H1 (cell line): ENCODE data around the gene NT5C3B. TPM values are rescaled to one million over a fixed set of nuclear protein-coding genes. Genes with fewer than 3 reads are reported as not detected.

Source experiments
- CTCF ChIA-PET: fragments of 300-600 bp; sonication (Branson Sonifier 250); formaldehyde crosslinking; loops from one replicate; lab custom pipeline; 2021; ENCODE audit not compliant: partially characterized antibody; lab: Charles Lee
- POLR2A ChIA-PET: fragments of 300-600 bp; sonication (Branson Sonifier 250); formaldehyde crosslinking; loops from one replicate; lab custom pipeline; 2021; ENCODE audit warnings: inconsistent platforms; ENCODE audit not compliant: partially characterized antibody; lab: Charles Lee
- DNase-seq, 2 experiments: peaks; one replicate each; pipeline versions ENCODE4 v3.0.0 to v3.0.0-alpha.2; 2010 to 2022; ENCODE audit warnings: low spot score in 2 of 2, low read depth in 1 of 2, mixed read lengths in 1 of 2
- FAIRE-seq: peaks from 2 replicates; lab custom pipeline; 2011; peaks lifted over from hg19 to GRCh38; lab: Jason Lieb, UNC
- H2AFZ ChIP-seq: 2 replicates; pipeline ENCODE4 v1.8.1; 2012; ENCODE audit warnings: low read length, inconsistent platforms
- H2AK5ac ChIP-seq: 2 replicates; pipeline ENCODE4 v1.6.1; 2013; ENCODE audit warnings: low read depth, low read length
- H2BK120ac ChIP-seq: replicated peaks from 2 replicates; pipeline ENCODE3; 2013; ENCODE audit warnings: low read depth, low read length, inconsistent platforms
- H2BK12ac ChIP-seq: 2 replicates; pipeline ENCODE4 v1.6.1; 2013; ENCODE audit warnings: low read depth, low read length
- H2BK15ac ChIP-seq: 2 replicates; pipeline ENCODE4 v1.6.1; 2013; ENCODE audit warnings: low read length
- H2BK20ac ChIP-seq: 2 replicates; pipeline ENCODE4 v1.6.1; 2013; ENCODE audit warnings: low read length
- H2BK5ac ChIP-seq: 2 replicates; pipeline ENCODE4 v1.6.1; 2013; ENCODE audit warnings: low read depth, low read length
- H3K14ac ChIP-seq: 2 replicates; pipeline ENCODE4 v1.6.1; 2013; ENCODE audit warnings: inconsistent platforms; ENCODE audit not compliant: insufficient read length
- H3K18ac ChIP-seq: 2 replicates; pipeline ENCODE4 v1.6.1; 2013; ENCODE audit warnings: low read length; ENCODE audit errors: extremely low read depth
- H3K23ac ChIP-seq: 2 replicates; pipeline ENCODE4 v1.6.1; 2013; ENCODE audit warnings: inconsistent platforms; ENCODE audit not compliant: insufficient read length
- H3K23me2 ChIP-seq: 2 replicates; pipeline ENCODE4 v1.6.1; 2013; ENCODE audit warnings: low read depth, low read length
- H3K27ac ChIP-seq: 2 replicates; pipeline ENCODE4 v1.6.1; 2011; ENCODE audit warnings: low read depth, low read length, inconsistent platforms
- H3K27me3 ChIP-seq, 4 experiments: replicated peaks in 1 of 4; 1 replicate in 1 of 4; 2 replicates in 3 of 4; pipeline versions ENCODE4 v1.6.1 to v1.8.1; 2011 to 2013; ENCODE audit warnings: low read length in 3 of 4, mild to moderate bottlenecking in 3 of 4, inconsistent platforms in 2 of 4, mixed read lengths in 2 of 4, moderate library complexity in 1 of 4; ENCODE audit not compliant: control insufficient read depth in 3 of 4, insufficient read depth in 3 of 4; ENCODE audit errors: extremely low read depth in 1 of 4
- H3K36me3 ChIP-seq, 4 experiments: 2 replicates each; pipeline versions ENCODE4 v1.6.1 to v1.8.1; 2011 to 2013; ENCODE audit warnings: mild to moderate bottlenecking in 4 of 4, low read length in 3 of 4, moderate library complexity in 2 of 4, control low read depth in 1 of 4, inconsistent platforms in 1 of 4; ENCODE audit not compliant: insufficient read depth in 4 of 4, control insufficient read depth in 2 of 4
- H3K4ac ChIP-seq: replicated peaks from 2 replicates; pipeline ENCODE3; 2013; ENCODE audit warnings: low read length, low read depth, mixed read lengths, inconsistent platforms; ENCODE audit not compliant: insufficient read length
- H3K4me1 ChIP-seq, 4 experiments: replicated peaks in 1 of 4; 1 replicate in 1 of 4; 2 replicates in 3 of 4; pipeline versions ENCODE4 v1.6.1 to v1.8.1; 2011 to 2013; ENCODE audit warnings: low read length in 3 of 4, inconsistent platforms in 2 of 4, mixed read lengths in 1 of 4; ENCODE audit not compliant: insufficient read depth in 4 of 4, control insufficient read depth in 3 of 4
- H3K4me2 ChIP-seq, 2 experiments: 2 replicates each; pipeline versions ENCODE4 v1.6.1 to v1.8.1; 2011 to 2013; ENCODE audit warnings: low read depth in 2 of 2, low read length in 2 of 2, control low read depth in 1 of 2, inconsistent platforms in 1 of 2, mild to moderate bottlenecking in 1 of 2; ENCODE audit not compliant: insufficient read depth in 1 of 2
- H3K4me3 ChIP-seq, 4 experiments: fragments of 200-600, 300-600 bp in 1 of 4; sonication (generic), shearing (Covaris generic), sonication (Bioruptor Twin) in 1 of 4; 2 replicates each; pipeline versions ENCODE4 v1.5.1 to v1.8.1; 2011 to 2016; ENCODE audit warnings: low read length in 4 of 4, low read depth in 3 of 4, control low read depth in 2 of 4, inconsistent platforms in 2 of 4, mild to moderate bottlenecking in 2 of 4, mixed read lengths in 1 of 4, moderate library complexity in 1 of 4; ENCODE audit not compliant: insufficient read depth in 2 of 4; ENCODE audit errors: extremely low read depth in 1 of 4
- H3K56ac ChIP-seq: replicated peaks from 2 replicates; pipeline ENCODE3; 2013; ENCODE audit warnings: low read depth, mild to moderate bottlenecking, mixed read lengths, low read length, inconsistent platforms; ENCODE audit not compliant: insufficient read length
- H3K79me1 ChIP-seq: 2 replicates; pipeline ENCODE4 v1.6.1; 2013; ENCODE audit warnings: low read depth, low read length, control low read depth
- H3K79me2 ChIP-seq, 2 experiments: 2 replicates each; pipeline versions ENCODE4 v1.6.1 to v1.8.1; 2012 to 2013; ENCODE audit warnings: low read length in 2 of 2, mild to moderate bottlenecking in 2 of 2, inconsistent platforms in 1 of 2; ENCODE audit not compliant: insufficient read depth in 2 of 2, control insufficient read depth in 1 of 2
- H3K9ac ChIP-seq, 4 experiments: replicated peaks in 1 of 4; 1 replicate in 1 of 4; 2 replicates in 3 of 4; pipeline versions ENCODE4 v1.6.1 to v1.8.1; 2011 to 2013; ENCODE audit warnings: low read depth in 3 of 4, low read length in 3 of 4, control low read depth in 2 of 4, mild to moderate bottlenecking in 2 of 4, moderate library complexity in 2 of 4, inconsistent platforms in 1 of 4; ENCODE audit errors: extremely low read depth in 1 of 4
- H3K9me3 ChIP-seq, 2 experiments: 2 replicates each; pipeline versions ENCODE4 v1.6.1 to v1.8.1; 2012 to 2013; ENCODE audit warnings: mild to moderate bottlenecking in 2 of 2, moderate library complexity in 2 of 2, control low read depth in 1 of 2, inconsistent platforms in 1 of 2, low read depth in 1 of 2, low read length in 1 of 2, mixed read lengths in 1 of 2; ENCODE audit not compliant: insufficient read depth in 2 of 2
- H4K20me1 ChIP-seq, 2 experiments: replicated peaks in 1 of 2; 2 replicates each; pipeline versions ENCODE3 to v1.8.1; 2011 to 2013; ENCODE audit warnings: inconsistent platforms in 2 of 2, low read length in 2 of 2, mild to moderate bottlenecking in 1 of 2; ENCODE audit not compliant: insufficient read depth in 2 of 2, control insufficient read depth in 1 of 2
- H4K5ac ChIP-seq: 2 replicates; pipeline ENCODE4 v1.6.1; 2013; ENCODE audit warnings: low read length, low read depth, mixed read lengths, inconsistent platforms; ENCODE audit not compliant: insufficient read length
- H4K8ac ChIP-seq: 2 replicates; pipeline ENCODE4 v1.8.0; 2013; ENCODE audit warnings: mild to moderate bottlenecking, moderate library complexity, low read length, inconsistent platforms; ENCODE audit not compliant: insufficient read depth; ENCODE audit errors: extremely low read depth
- H4K91ac ChIP-seq: replicated peaks from 2 replicates; pipeline ENCODE3; 2013; ENCODE audit warnings: low read length, mixed read lengths, inconsistent platforms; ENCODE audit not compliant: insufficient read length
- CREB1 ChIP-seq: IDR thresholded peaks from 2 replicates; pipeline ENCODE4 v1.6.1; 2012; ENCODE audit warnings: inconsistent platforms
- EP300 ChIP-seq, 2 experiments: IDR thresholded peaks; 1 replicate in 1 of 2; 2 replicates in 1 of 2; pipeline ENCODE4 v1.6.1; 2011 to 2012; ENCODE audit warnings: low read depth in 2 of 2, low read length in 2 of 2, mild to moderate bottlenecking in 2 of 2, borderline replicate concordance in 1 of 2, inconsistent platforms in 1 of 2, moderate library complexity in 1 of 2
- JUND ChIP-seq: IDR thresholded peaks from 2 replicates; pipeline ENCODE4 v1.6.1; 2011; ENCODE audit warnings: mild to moderate bottlenecking, improper control_type of control experiment, low read length
- SIN3A ChIP-seq, 2 experiments: IDR thresholded peaks in 1 of 2; conservative IDR thresholded peaks in 1 of 2; 2 replicates each; pipeline ENCODE4 v1.6.1; 2011 to 2012; ENCODE audit warnings: low read length in 2 of 2, improper control_type of control experiment in 1 of 2, low read depth in 1 of 2, mild to moderate bottlenecking in 1 of 2
- SP1 ChIP-seq: IDR thresholded peaks from 2 replicates; pipeline ENCODE4 v1.6.1; 2011; ENCODE audit warnings: low read depth, low read length
- SP4 ChIP-seq: IDR thresholded peaks from 2 replicates; pipeline ENCODE4 v1.6.1; 2012; ENCODE audit warnings: low read length, inconsistent platforms
- WGBS, 2 experiments: shearing (Covaris generic) in 1 of 2; methylation state at CpG; one replicate each; pipeline versions ENCODE4 v1.1.6 to v1.1.7; 2013 to 2015; ENCODE audit warnings: low lambda C conversion rate in 2 of 2, mixed read lengths in 2 of 2, inconsistent platforms in 1 of 2, low coverage in 1 of 2, missing lambda C conversion rate in 1 of 2; ENCODE audit not compliant: insufficient replicate concordance in 2 of 2, insufficient coverage in 1 of 2, insufficient read length in 1 of 2; ENCODE audit errors: extremely low coverage in 1 of 2, missing lambda C conversion rate in 1 of 2; 5-methylcytosine and 5-hydroxymethylcytosine counted together
- polyA plus RNA-seq, 7 experiments: library from polyadenylated mRNA; depleted of rRNA in 3 of 7; stranded (reverse) in 5 of 7; unstranded in 2 of 7; fragments of >200 nt in 5 of 7; fragments of 200-250 nt in 2 of 7; gene quantifications; 1 replicate in 5 of 7; 2 replicates in 1 of 7; 4 replicates in 1 of 7; pipeline versions ENCODE4 v1.2.1 to v1.2.3, GENCODE V29; 2011 to 2013; ENCODE audit warnings: missing spikeins in 2 of 7, mixed read lengths in 2 of 7
- total RNA-seq: library from RNA; stranded (reverse); fragmentation: NEBNext Ultra II Directional; extraction: Animal tissue kit (Norgen Biotek cat#: 25700); gene quantifications from 2 replicates; pipeline ENCODE4 v1.2.1, GENCODE V29; 2021
- TF ChIP-seq, protein P1 (sequence below): IDR thresholded peaks from 2 replicates; pipeline ENCODE4 v1.6.1; 2012; ENCODE audit warnings: inconsistent platforms

NT5C3B gene
- total and polyA plus RNA-seq, 2 of the 8 experiments (the other 6 are each of a cell fraction or from before 2014, with no cell fraction given): 68.7 to 94.5 TPM

DNA sequence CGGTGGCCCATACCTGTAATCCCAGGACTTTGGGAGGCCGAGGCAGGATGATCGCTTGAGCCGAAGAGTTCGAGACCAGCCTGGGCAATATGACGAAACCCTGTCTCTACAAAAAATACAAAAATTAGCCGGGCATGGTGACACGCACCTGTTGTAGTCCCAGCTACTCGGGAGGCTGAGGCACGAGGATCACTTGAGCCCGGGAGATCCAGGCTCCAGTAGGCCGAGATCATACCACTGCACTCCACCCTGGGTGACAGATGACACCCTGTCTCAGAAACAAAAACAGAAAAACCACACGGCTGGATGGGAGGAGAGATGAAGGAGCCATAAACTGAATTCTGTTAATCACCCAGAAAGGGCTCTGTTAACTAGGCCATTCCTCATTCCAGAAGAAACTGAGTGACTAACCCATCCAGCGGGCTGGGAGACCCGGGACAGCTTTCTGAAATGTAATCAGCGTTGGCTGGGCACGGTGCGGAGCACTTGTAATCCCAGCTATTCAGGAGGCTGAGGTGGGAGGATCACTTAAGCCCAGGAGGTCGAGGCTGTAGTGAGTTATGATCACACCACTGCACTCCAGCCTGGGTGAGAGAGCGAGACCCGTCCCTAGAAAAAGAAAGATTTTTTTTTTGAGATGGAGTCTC is 641 bp upstream of the NT5C3B start:
- Histone ChIP-seq H3K4ac (no peak overlapping the region), H3K14ac (no peak overlapping the region), H3K9me3 (no peaks in the 10 kb centered on the region), H3K56ac (no peak overlapping the region), H4K20me1 (no peaks in the 10 kb centered on the region), H2BK12ac (no peak overlapping the region), H2AFZ (peak overlapping the region; percentile 99), H3K27ac (no peak overlapping the region), H3K4me3 (peak overlapping the region; percentile 52 to 96 (median 82); a peak in 7 of 8 replicates), H3K27me3 (peaks cover 0 to 5% (median 0%) of the 10 kb centered on the region in 4 experiments; a peak in 1 of 7 replicates), H3K23me2 (peaks cover 6% of the 10 kb centered on the region; the same call in 1 of the 2 replicates), H3K23ac (no peak overlapping the region), H4K91ac (no peak overlapping the region), H2BK120ac (no peak overlapping the region), H2BK5ac (no peak overlapping the region), H3K18ac (no peak overlapping the region), H3K36me3 (peaks cover 0 to 12% (median 3%) of the 10 kb centered on the region in 4 experiments; a peak in 4 of 8 replicates), H3K4me1 (peaks cover 0 to 5% (median 0%) of the 10 kb centered on the region in 4 experiments; a peak in 1 of 7 replicates), H3K79me1 (peaks cover 5% of the 10 kb centered on the region; the same call in 1 of the 2 replicates), H4K5ac (no peak overlapping the region), H3K79me2 (no peaks in the 10 kb centered on the region), H2BK20ac (no peak overlapping the region), H3K9ac (0 out of 7 replicates have a peak overlapping the region, but pooled peaks of 1 of the 4 experiments have one; percentile 9), H2BK15ac (0 out of 2 replicates have a peak overlapping the region, but pooled peaks have one; percentile 40), H4K8ac (peak overlapping the region; percentile 45; the same call in 1 of the 2 replicates), H2AK5ac (no peak overlapping the region), H3K4me2 (peak overlapping the region; percentile 80 to 83)
- CTCF ChIA-PET: interaction anchor here (1.4 kb wide), 1 partner anchor 17 kb away, joined by 3 read pairs; no protein-coding TSS in a partner anchor
- FAIRE-seq (no peak), DNase-seq (no peak)
- 75% methylated on average over 20 of the region's 21 CpGs; no CpG with 5 or more reads in 1 of the 2 experiments for WGBS, 2 experiments
- no peak for TF ChIP-seq SP4
- no peak for TF ChIP-seq EP300 (IDR thresholded peaks at IDR 0.05; ENCODE audit: borderline replicate concordance in 1 of 2, low read depth in 2 of 2, low read length in 2 of 2)
- no peak for TF ChIP-seq CREB1
- TF ChIP-seq JUND: no peak
- no peak for TF ChIP-seq SP1
- no peak for TF ChIP-seq SIN3A (conservative IDR thresholded peaks at IDR 0.05 in 1 of 2, IDR thresholded peaks at IDR 0.05 in 1 of 2; ENCODE audit: low read depth in 1 of 2, low read length in 2 of 2)
- TF ChIP-seq, protein P1, sequence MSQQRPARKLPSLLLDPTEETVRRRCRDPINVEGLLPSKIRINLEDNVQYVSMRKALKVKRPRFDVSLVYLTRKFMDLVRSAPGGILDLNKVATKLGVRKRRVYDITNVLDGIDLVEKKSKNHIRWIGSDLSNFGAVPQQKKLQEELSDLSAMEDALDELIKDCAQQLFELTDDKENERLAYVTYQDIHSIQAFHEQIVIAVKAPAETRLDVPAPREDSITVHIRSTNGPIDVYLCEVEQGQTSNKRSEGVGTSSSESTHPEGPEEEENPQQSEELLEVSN: no peak
- POLR2A ChIA-PET: interaction anchor here (0.7 to 3.3 kb wide), 4 partner anchors 12 to 51 kb away, joined by 3 to 18 read pairs (median 10); partner anchors contain the start of gene JUP
